Ishikawa (cell line): ENCODE results near the gene SUCNR1.

Source experiments
- CREB1 ChIP-seq: IDR thresholded peaks from 2 replicates; pipeline ENCODE4 v1.6.1; 2012; ENCODE audit warnings: low read depth
- EGR1 ChIP-seq: IDR thresholded peaks from 2 replicates; pipeline ENCODE4 v1.6.1; 2012
- FOXM1 ChIP-seq: IDR thresholded peaks from 2 replicates; pipeline ENCODE4 v1.6.1; 2012; ENCODE audit warnings: low read depth, borderline replicate concordance
- MAX ChIP-seq: IDR thresholded peaks from 2 replicates; pipeline ENCODE4 v1.6.1; 2012
- NFIC ChIP-seq: IDR thresholded peaks from 2 replicates; pipeline ENCODE4 v1.6.1; 2012
- RAD21 ChIP-seq: IDR thresholded peaks from 2 replicates; pipeline ENCODE4 v1.6.1; 2012; ENCODE audit warnings: low read depth
- REST ChIP-seq: IDR thresholded peaks from 2 replicates; pipeline ENCODE4 v1.6.1; 2012; ENCODE audit warnings: low read depth, mild to moderate bottlenecking
- TAF1 ChIP-seq: IDR thresholded peaks from 2 replicates; pipeline ENCODE4 v1.6.1; 2012; ENCODE audit warnings: low read depth, mild to moderate bottlenecking
- TCF12 ChIP-seq: IDR thresholded peaks from 2 replicates; pipeline ENCODE4 v1.6.1; 2012; ENCODE audit warnings: low read depth
- TEAD4 ChIP-seq: IDR thresholded peaks from 2 replicates; pipeline ENCODE4 v1.6.1; 2012
- YY1 ChIP-seq: IDR thresholded peaks from 2 replicates; pipeline ENCODE4 v1.6.1; 2012; ENCODE audit warnings: low read depth
- ZBTB7A ChIP-seq: IDR thresholded peaks from 2 replicates; pipeline ENCODE4 v1.6.1; 2012; ENCODE audit warnings: low read depth

- TF ChIP-seq REST: no peak
- no peak for TF ChIP-seq ZBTB7A
- TF ChIP-seq MAX: no peak
- no peak for TF ChIP-seq FOXM1
- TF ChIP-seq TEAD4: no peak
- no peak for TF ChIP-seq CREB1
- TF ChIP-seq YY1: no peak
- no peak for TF ChIP-seq TAF1
- TF ChIP-seq EGR1: no peak
- TF ChIP-seq TCF12: no peak
- no peak for TF ChIP-seq RAD21
- no peak for TF ChIP-seq NFIC
These were observed 18.3 kb downstream of the SUCNR1 start for GRCh38 chr3:151891721-151892120.
